Kidney epithelial cell (primary cell): ENCODE measurements around the gene CLIC6. TPM values are rescaled to one million over a fixed set of nuclear protein-coding genes. Genes with fewer than 3 reads are reported as not detected.
A peak's percentile ranks its signal among the peaks of the same experiment; 100 is the strongest.

Experiments used
- DNase-seq: peaks from one replicate; pipeline ENCODE4 v3.0.0-alpha.2; 2010; ENCODE audit warnings: low read depth
- H3K27me3 ChIP-seq: 2 replicates; pipeline ENCODE4 v1.6.0; 2011; ENCODE audit warnings: low read length; ENCODE audit not compliant: control insufficient read depth, insufficient read depth
- H3K36me3 ChIP-seq: 2 replicates; pipeline ENCODE4 v1.5.1; 2011; ENCODE audit warnings: low read length; ENCODE audit not compliant: control insufficient read depth, insufficient read depth
- H3K4me3 ChIP-seq: 2 replicates; pipeline ENCODE4 v1.5.1; 2011; ENCODE audit warnings: low read depth, mild to moderate bottlenecking, control low read depth, low read length
- CTCF ChIP-seq: IDR thresholded peaks from 2 replicates; pipeline ENCODE4 v1.5.1; 2011; ENCODE audit warnings: mild to moderate bottlenecking, moderate library complexity, low read length, control low read depth, inconsistent platforms; ENCODE audit not compliant: insufficient read depth, poor library complexity, severe bottlenecking
- total RNA-seq: library from RNA; depleted of rRNA; stranded (reverse); fragments of >200 nt; gene quantifications from 2 replicates; pipeline ENCODE4 v1.2.3, GENCODE V29; 2015

The CLIC6 gene
- total RNA-seq: 6.3 and 8.0 TPM in 2 replicates

- no peak for DNase-seq
- peak within 1 kb of the TSS; percentile 32 for H3K4me3 ChIP-seq
- peaks cover 46% of the 10 kb centered on the region for H3K27me3 ChIP-seq
- H3K36me3 ChIP-seq: no peaks in the 10 kb centered on the region
- TF ChIP-seq CTCF: no peak
These were observed at the start of gene CLIC6 for GRCh38 chr21:34668803-34669148. Gene CLIC6, plus strand, starts transcription at chr21:34668994. Its CDS starts 395 bp downstream, at chr21:34669389.

GRCh38 chr21:34619841-34620665, 48.7 kb upstream of the CLIC6 start:
- H3K4me3 ChIP-seq: no peak overlapping the region
- TF ChIP-seq CTCF: no peak
- DNase-seq: no peak
- no peaks in the 10 kb centered on the region for H3K36me3 ChIP-seq
- peaks cover 4% of the 10 kb centered on the region for H3K27me3 ChIP-seq

GRCh38 chr21:34621434-34622350, 47.1 kb upstream of the CLIC6 start:
- TF ChIP-seq CTCF: no peak
- no peak for DNase-seq
- no peaks in the 10 kb centered on the region for H3K36me3 ChIP-seq

GRCh38 chr21:34623516-34623915, 45.3 kb upstream of the CLIC6 start:
- no peak for DNase-seq
- H3K27me3 ChIP-seq: peaks cover 8% of the 10 kb centered on the region
- no peaks in the 10 kb centered on the region for H3K36me3 ChIP-seq
- no peak for TF ChIP-seq CTCF
- H3K4me3 ChIP-seq: no peak overlapping the region

More at GRCh38 chr21:34621434-34622350, 47.1 kb upstream of the CLIC6 start:
- Histone ChIP-seq H3K27me3 (peaks cover 8% of the 10 kb centered on the region), H3K4me3 (no peak overlapping the region)

GRCh38 chr21:34625030-34625593, 43.7 kb upstream of the CLIC6 start:
- TF ChIP-seq CTCF: no peak
- Histone ChIP-seq H3K4me3 (no peak overlapping the region), H3K36me3 (no peaks in the 10 kb centered on the region), H3K27me3 (peaks cover 8% of the 10 kb centered on the region)
- no peak for DNase-seq
